GM12878 (cell line): ENCODE measurements around the gene MAN1A1. TPM values are rescaled to one million over a fixed set of nuclear protein-coding genes. Genes with fewer than 3 reads are reported as not detected.

Source experiments
- ATF3 ChIP-seq: IDR thresholded peaks from 2 replicates; pipeline ENCODE4 v1.6.1; 2011; ENCODE audit warnings: low read depth, mild to moderate bottlenecking, low read length, moderate library complexity, borderline replicate concordance; ENCODE audit errors: extremely low read depth
- BCL11A ChIP-seq: IDR thresholded peaks from 2 replicates; pipeline ENCODE4 v1.6.1; 2011; ENCODE audit warnings: low read depth, low read length
- BCLAF1 ChIP-seq: fragments of 450-650 bp; IDR thresholded peaks from 2 replicates; pipeline ENCODE4 v1.6.1; 2017; ENCODE audit warnings: antibody characterized with exemption, mild to moderate bottlenecking, moderate library complexity
- BMI1 ChIP-seq: fragments of 450-650 bp; IDR thresholded peaks from 2 replicates; pipeline ENCODE4 v1.6.1; 2016; ENCODE audit warnings: mild to moderate bottlenecking, moderate library complexity, borderline replicate concordance
- CBFB ChIP-seq: IDR thresholded peaks from 2 replicates; pipeline ENCODE4 v1.6.1; 2016; ENCODE audit warnings: antibody characterized with exemption, low read depth
- CHD1 ChIP-seq: IDR thresholded peaks from 2 replicates; pipeline ENCODE4 v1.6.1; 2012; ENCODE audit warnings: low read depth, low read length, improper control_type of control experiment
- E2F4 ChIP-seq: IDR thresholded peaks from 2 replicates; pipeline ENCODE4 v1.6.1; 2012; ENCODE audit warnings: low read depth, low read length, improper control_type of control experiment
- EP300 ChIP-seq, 2 experiments: fragments of 150-350 bp in 1 of 2; IDR thresholded peaks; 2 replicates each; pipeline ENCODE4 v1.6.1; 2011 to 2012; ENCODE audit warnings: low read depth in 2 of 2, low read length in 2 of 2, borderline replicate concordance in 1 of 2, improper control_type of control experiment in 1 of 2, inconsistent platforms in 1 of 2; ENCODE audit not compliant: control insufficient read depth in 1 of 2
- FOXM1 ChIP-seq: IDR thresholded peaks from 2 replicates; pipeline ENCODE4 v1.6.1; 2012; ENCODE audit warnings: low read depth, mild to moderate bottlenecking, inconsistent platforms, low read length, moderate library complexity
- IRF4 ChIP-seq: IDR thresholded peaks from 2 replicates; pipeline ENCODE4 v1.6.1; 2011; ENCODE audit warnings: low read depth, low read length
- KLF5 ChIP-seq: fragments of 450-650 bp; IDR thresholded peaks from 2 replicates; pipeline ENCODE4 v1.6.1; 2014; ENCODE audit warnings: mild to moderate bottlenecking; ENCODE audit not compliant: partially characterized antibody
- LARP7 ChIP-seq: fragments of 450-650 bp; IDR thresholded peaks from 2 replicates; pipeline ENCODE4 v1.6.1; 2017; ENCODE audit warnings: mild to moderate bottlenecking
- NBN ChIP-seq: fragments of 450-650 bp; IDR thresholded peaks from 2 replicates; pipeline ENCODE4 v1.6.1; 2016
- NFYB ChIP-seq: IDR thresholded peaks from 2 replicates; pipeline ENCODE4 v1.6.1; 2011; ENCODE audit warnings: low read depth, mild to moderate bottlenecking, low read length, improper control_type of control experiment, moderate library complexity; ENCODE audit not compliant: insufficient read depth
- NRF1 ChIP-seq: conservative IDR thresholded peaks from 2 replicates; pipeline ENCODE4 v1.6.1; 2011; ENCODE audit warnings: mild to moderate bottlenecking, low read depth, low read length, improper control_type of control experiment
- SIX5 ChIP-seq: IDR thresholded peaks from 2 replicates; pipeline ENCODE4 v1.6.1; 2011; ENCODE audit warnings: mild to moderate bottlenecking, low read depth, low read length, moderate library complexity; ENCODE audit not compliant: severe bottlenecking
- SRF ChIP-seq, 2 experiments: IDR thresholded peaks; 2 replicates each; pipeline ENCODE4 v1.6.1; 2011; ENCODE audit warnings: low read depth in 2 of 2, low read length in 2 of 2, mild to moderate bottlenecking in 1 of 2, moderate library complexity in 1 of 2
- STAT1 ChIP-seq: fragments of 450-650 bp; conservative IDR thresholded peaks from 2 replicates; pipeline ENCODE4 v1.6.1; 2014; ENCODE audit warnings: antibody characterized with exemption, mild to moderate bottlenecking
- SUPT20H ChIP-seq: IDR thresholded peaks from 2 replicates; pipeline ENCODE4 v1.6.1; 2011; ENCODE audit warnings: low read depth, mild to moderate bottlenecking, low read length, moderate library complexity, borderline replicate concordance; ENCODE audit not compliant: control insufficient read depth
- TCF7 ChIP-seq: IDR thresholded peaks from 2 replicates; pipeline ENCODE4 v1.6.1; 2014; ENCODE audit warnings: antibody characterized with exemption, borderline replicate concordance
- ZNF592 ChIP-seq: fragments of 450-650 bp; IDR thresholded peaks from 2 replicates; pipeline ENCODE4 v1.6.1; 2017; ENCODE audit warnings: mild to moderate bottlenecking, moderate library complexity
- ZNF622 ChIP-seq: fragments of 450-650 bp; IDR thresholded peaks from 2 replicates; pipeline ENCODE4 v1.6.1; 2017; ENCODE audit warnings: mild to moderate bottlenecking, inconsistent platforms
- ZZZ3 ChIP-seq: IDR thresholded peaks from 2 replicates; pipeline ENCODE4 v1.6.1; 2011; ENCODE audit warnings: low read depth; ENCODE audit not compliant: control insufficient read depth, insufficient read length
- polyA plus RNA-seq, 11 experiments: library from polyadenylated mRNA; depleted of rRNA in 4 of 11; unstranded in 6 of 11; stranded (reverse) in 5 of 11; fragments of >200 nt; fragmentation: Nextera tagmentation in 4 of 11; fragmentation: Illumina TruSeq in 1 of 11; extraction: Ambion mirVana in 4 of 11; extraction: Trizol in 1 of 11; gene quantifications; 1 replicate in 1 of 11; 2 replicates in 10 of 11; pipeline versions ENCODE4 v1.2.1 to v1.2.3, GENCODE V29; 2011 to 2016; ENCODE audit warnings: inconsistent platforms in 2 of 11, missing spikeins in 2 of 11, low read depth in 1 of 11
- total RNA-seq, 4 experiments: library from RNA; depleted of rRNA in 3 of 4; stranded (reverse); fragments of >200 nt in 3 of 4; fragmentation: Illumina TruSeq in 1 of 4; extraction: Trizol in 1 of 4; gene quantifications; 2 replicates each; pipeline versions ENCODE4 v1.2.1 to v1.2.3, GENCODE V29; 2013 to 2021

MAN1A1 gene
- total and polyA plus RNA-seq, 10 of the 15 experiments (the other 5 are each of a cell fraction or from before 2014, with no cell fraction given), result 5.4 to 28.1 (median 19.5) TPM

GRCh38 chr6:119348096-119348747, 1.3 kb downstream of the MAN1A1 start (continued):
- TF ChIP-seq ATF3, result no peak
- no peak for TF ChIP-seq BCLAF1
- TF ChIP-seq FOXM1, result 0 out of 2 replicates have a peak, but pooled peaks have one; percentile 1
- no peak for TF ChIP-seq ZNF592
- TF ChIP-seq SUPT20H, result no peak
- no peak for TF ChIP-seq ZZZ3
- TF ChIP-seq IRF4, result no peak
- TF ChIP-seq SIX5, result no peak
- TF ChIP-seq STAT1, result no peak
- no peak for TF ChIP-seq NBN
- no peak for TF ChIP-seq BCL11A
- peak; percentile 70 for TF ChIP-seq TCF7
- TF ChIP-seq NRF1, result no peak
- TF ChIP-seq BMI1, result no peak
- 0 out of 2 replicates have a peak, but pooled peaks have one; percentile 3 for TF ChIP-seq CBFB
- no peak for TF ChIP-seq EP300 (IDR thresholded peaks at IDR 0.05; ENCODE audit: borderline replicate concordance in 1 of 2, control insufficient read depth in 1 of 2, low read depth in 2 of 2, low read length in 2 of 2)
- no peak; the same call in 1 of the 2 replicates for TF ChIP-seq LARP7
- TF ChIP-seq NFYB, result no peak
- no peak for TF ChIP-seq ZNF622
- no peak for TF ChIP-seq E2F4
- TF ChIP-seq SRF (IDR thresholded peaks at IDR 0.05; ENCODE audit: low read depth in 2 of 2, low read length in 2 of 2), result no peak
- TF ChIP-seq CHD1, result no peak
- TF ChIP-seq KLF5, result no peak
